IPS DF 4.7 (cell line): ENCODE results near the gene TMEM273.
"Not testable (repeated sequence)": the region's sequence is repeated elsewhere in the genome, so short reads cannot be mapped to it uniquely, and the experiment has no call there.

Experiments used
- DNase-seq: peaks from one replicate; pipeline ENCODE4 v3.0.0-alpha.2; 2013; ENCODE audit warnings: low spot score; ENCODE audit errors: extremely low read depth

TMEM273 gene

DNA sequence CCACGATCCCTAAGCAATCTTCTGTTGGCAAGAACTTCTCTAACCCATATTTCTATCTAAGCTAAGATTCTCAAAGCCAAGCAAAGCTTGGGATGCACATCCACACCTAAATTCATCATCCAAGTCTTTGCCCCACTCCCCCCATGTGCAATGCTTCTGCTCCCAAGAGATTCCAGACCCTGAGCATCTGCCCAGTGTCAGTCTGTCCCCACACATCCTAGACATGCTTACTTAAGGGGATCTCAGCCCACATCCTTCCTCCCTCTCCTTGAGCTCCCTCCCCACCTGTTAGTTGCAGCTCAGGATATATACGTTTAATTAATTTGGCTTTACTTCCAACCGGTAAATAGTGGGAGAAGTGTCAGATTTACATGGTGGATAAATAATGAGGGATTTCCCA is 17.0 kb upstream of the TMEM273 start:
- DNase-seq: no peak

GRCh38 chr10:49204119-49204518 is 15.9 kb upstream of the TMEM273 start:
- DNase-seq: no peak

GRCh38 chr10:49202266-49202665 is 14.1 kb upstream of the TMEM273 start:
- no peak for DNase-seq

DNA sequence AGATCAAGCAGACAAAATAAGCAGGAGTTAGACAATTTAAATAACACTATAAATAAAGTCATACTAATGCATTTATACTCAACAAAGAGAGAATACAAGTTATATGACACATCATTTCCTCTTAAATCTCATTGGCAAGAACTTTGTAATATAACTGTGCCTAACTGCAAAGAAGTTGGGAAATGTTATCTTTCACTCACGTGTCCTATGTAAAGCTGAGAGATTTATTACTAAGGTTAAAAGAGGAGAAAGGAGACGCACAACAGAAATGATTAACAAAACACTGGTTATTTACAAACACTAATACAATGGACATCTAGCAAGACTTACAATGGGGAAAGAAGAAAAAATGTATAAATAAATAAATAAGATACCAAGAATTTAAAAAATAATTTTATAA is 12.7 kb upstream of the TMEM273 start:
- DNase-seq: no peak

DNA sequence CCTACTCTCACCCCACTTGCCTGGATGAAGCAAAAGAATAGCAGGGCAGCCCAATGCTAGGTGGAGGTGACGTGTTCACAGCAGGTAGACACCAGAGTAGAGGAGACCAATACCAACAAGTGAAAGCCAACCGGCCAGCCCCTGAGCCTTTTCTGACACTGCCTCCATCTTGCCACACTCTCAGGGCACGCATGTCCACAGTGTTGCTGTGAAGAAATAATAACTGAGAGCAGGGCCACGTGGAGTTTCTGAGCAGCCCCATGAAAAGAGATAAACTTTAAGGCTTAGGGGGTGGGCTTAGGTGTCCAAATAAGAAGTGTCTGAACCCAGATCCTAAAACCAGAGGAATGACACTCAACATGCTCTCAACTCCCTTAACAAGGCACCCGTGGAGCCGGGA is 9.0 kb upstream of the TMEM273 start:
- DNase-seq: no peak

DNA sequence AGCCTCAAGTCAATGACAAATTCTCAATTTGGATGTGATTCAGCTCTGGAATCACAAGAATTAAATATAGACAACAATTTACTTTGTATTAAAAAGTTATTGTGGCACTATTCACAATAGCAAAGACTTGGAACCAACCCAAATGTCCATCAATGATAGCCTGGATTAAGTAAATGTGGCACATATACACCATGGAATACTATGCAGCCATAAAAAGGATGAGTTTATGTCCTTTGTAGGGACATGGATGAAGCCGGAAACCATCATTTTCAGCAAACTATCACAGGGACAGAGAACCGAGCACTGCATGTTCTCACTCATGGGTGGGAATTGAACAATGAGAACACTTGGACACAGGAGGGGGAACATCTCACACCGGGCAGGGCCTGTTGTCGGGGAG is 7.7 kb upstream of the TMEM273 start:
- DNase-seq: not testable (repeated sequence)

GRCh38 chr10:49194212-49194920 is 6.2 kb upstream of the TMEM273 start:
- DNase-seq: no peak

DNA sequence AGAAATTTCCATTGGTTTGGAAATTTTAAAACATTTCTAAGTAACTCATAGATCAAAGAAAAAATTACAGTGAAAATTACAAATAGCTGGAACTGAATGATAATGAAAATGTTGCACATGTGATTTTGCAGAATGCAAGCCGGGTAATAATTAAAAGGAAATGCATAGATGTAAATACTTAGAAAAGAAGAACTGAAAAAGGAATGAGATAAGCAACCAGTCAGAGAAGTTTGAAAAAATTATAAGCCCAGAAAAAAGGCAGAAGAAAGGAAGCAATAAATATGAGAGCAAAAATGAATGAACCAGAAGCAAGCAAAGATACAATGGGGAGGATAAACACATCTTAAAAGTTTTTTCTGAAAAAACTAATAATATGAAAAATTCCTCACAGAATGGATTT is 3.2 kb upstream of the TMEM273 start:
- DNase-seq: no peak

GRCh38 chr10:49189422-49189821 is 1.2 kb upstream of the TMEM273 start:
- no peak for DNase-seq

- DNase-seq: no peak
Observed at GRCh38 chr10:49187044-49187484, 1.1 kb downstream of the TMEM273 start.

- DNase-seq: no peak
Observed at GRCh38 chr10:49186613-49187012, 1.6 kb downstream of the TMEM273 start.

DNA sequence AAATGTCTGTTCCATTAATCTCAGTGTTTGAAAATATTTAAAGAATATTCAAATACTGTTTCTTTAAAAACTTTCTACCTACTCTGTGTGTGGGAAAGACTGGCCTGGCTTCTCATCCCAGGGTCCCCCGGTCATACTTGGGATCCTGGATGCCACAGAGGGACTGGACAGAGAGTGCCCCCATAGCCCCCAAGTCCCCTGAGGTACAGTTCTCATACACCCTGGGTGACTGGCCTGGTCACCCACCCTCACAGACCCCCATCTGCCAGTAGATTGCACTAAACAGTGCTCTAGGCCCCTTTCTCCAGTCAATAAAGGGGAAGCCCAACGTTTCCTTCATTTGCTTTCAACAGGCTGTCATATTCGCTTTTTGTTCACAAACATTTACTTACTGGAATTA is 3.0 kb downstream of the TMEM273 start:
- no peak for DNase-seq

DNA sequence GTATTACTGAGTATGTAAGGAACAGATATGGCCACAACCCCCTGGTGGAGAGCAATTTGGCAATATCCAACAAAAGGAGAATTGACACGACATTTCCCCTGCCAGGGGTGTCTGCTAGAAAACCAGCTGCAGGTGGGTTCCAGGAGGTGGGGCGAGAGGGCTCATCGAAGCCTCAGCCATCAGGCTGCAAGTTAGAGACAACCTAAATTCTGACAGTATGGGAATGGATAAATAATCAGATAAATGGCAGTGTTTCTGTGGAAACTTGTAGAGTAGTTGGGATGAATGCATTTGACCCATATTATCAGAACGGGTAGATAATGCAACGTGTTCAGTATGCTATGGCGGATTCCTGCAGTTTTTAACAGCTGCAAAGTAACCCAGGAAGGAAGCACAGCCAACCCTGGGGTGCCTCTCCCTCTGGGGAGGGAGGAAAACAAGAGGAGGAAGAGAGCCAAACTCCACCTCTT is 3.5 kb downstream of the TMEM273 start:
- DNase-seq: no peak

GRCh38 chr10:49183596-49184542 is 4.3 kb downstream of the TMEM273 start:
- no peak for DNase-seq

GRCh38 chr10:49182776-49183175 is 5.4 kb downstream of the TMEM273 start:
- no peak for DNase-seq

GRCh38 chr10:49180444-49180860 is 7.7 kb downstream of the TMEM273 start:
- DNase-seq: no peak

DNA sequence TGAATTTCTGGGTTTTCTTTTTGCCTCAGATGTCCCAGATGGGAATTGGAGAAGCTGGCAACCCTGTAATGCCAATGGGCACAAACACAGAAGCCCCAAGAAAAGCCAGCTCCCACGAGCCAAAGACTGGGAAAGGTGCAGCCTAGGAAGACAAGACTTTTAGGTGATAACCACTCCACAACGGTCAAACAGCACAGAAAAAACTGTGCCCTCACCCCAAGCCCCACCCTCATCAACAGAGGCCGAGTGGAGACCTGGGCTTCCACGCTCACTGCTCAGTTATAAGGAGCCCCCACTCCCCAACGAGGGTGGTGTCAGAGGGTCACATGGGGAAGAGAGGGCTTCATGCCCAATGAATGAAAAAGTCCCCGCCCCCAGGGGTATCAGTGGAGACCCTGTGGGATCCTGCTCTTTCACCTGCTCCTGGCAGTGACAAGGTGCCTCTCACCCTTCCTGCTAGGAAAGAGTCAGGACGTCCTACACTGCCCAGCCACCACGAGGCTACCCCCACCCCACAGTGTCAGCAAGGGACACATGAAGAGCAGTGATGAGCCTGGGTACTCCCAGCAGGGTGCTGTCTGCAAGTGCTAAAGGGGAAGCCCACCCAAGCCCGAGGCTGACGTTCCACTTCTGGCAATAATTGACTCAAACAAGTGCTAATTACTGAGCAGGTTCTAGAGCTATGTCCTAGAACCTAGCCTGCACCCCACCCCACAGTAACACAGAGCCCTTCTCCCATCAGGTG is 8.3 kb downstream of the TMEM273 start:
- DNase-seq: no peak

- no peak for DNase-seq
Observed at GRCh38 chr10:49178489-49179471, 9.4 kb downstream of the TMEM273 start.

- DNase-seq: no peak
Observed at GRCh38 chr10:49177391-49178355, 10.5 kb downstream of the TMEM273 start.
